ENCODE measurements around the gene ERBB4.

Gene ERBB4

DNA sequence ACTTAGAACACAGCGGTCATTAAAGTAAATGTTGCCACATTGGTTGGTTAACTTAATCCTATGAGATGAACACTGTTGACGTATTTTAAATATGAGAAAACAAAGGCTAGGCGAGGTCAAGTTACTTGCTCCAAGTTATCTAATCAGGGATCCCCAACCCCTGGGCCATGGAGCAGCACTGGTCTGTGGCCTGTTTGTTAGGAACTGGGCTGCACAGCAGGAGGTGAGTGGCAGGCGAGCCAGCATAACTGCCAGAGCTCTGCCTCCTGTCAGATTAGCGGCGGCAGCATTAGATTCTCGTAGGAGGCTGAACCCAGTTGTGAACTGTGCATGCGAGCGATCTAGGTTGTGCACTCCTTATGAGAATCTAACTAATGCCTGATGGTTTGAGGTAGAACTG is 1103.3 kb downstream of the ERBB4 start:
- Histone ChIP-seq H3K79me2 (ENCODE audit: low read length) (no peaks in the 10 kb centered on the region), H3K9me3 (replicated peaks; ENCODE audit: insufficient read depth, low read length) (no peaks in the 10 kb centered on the region), H2AFZ (ENCODE audit: low read length) (no peak overlapping the region), H3K27me3 (replicated peaks; ENCODE audit: insufficient read depth, low read length) (no peaks in the 10 kb centered on the region), H3K9me2 (replicated peaks; ENCODE audit: insufficient read depth, low read length) (no peaks in the 10 kb centered on the region), H3K36me3 (replicated peaks; ENCODE audit: insufficient read depth, low read length) (no peaks in the 10 kb centered on the region), H3K4me1 (ENCODE audit: low read length) (no peaks in the 10 kb centered on the region), H4K20me1 (ENCODE audit: insufficient read depth, low read length) (no peaks in the 10 kb centered on the region), H3K9ac (ENCODE audit: low read length) (no peak overlapping the region), H3K27ac (ENCODE audit: low read length) (no peak overlapping the region), H3K4me3 (ENCODE audit: low read length) (no peak overlapping the region), H3K4me2 (ENCODE audit: low read depth, low read length) (no peak overlapping the region), H3F3A (ENCODE audit: insufficient read depth, low read length) (no peaks in the 10 kb centered on the region)
- no peak for TF ChIP-seq EZH2phosphoT487 (IDR thresholded peaks at IDR 0.05; ENCODE audit: low read length)
- TF ChIP-seq, protein P1, sequence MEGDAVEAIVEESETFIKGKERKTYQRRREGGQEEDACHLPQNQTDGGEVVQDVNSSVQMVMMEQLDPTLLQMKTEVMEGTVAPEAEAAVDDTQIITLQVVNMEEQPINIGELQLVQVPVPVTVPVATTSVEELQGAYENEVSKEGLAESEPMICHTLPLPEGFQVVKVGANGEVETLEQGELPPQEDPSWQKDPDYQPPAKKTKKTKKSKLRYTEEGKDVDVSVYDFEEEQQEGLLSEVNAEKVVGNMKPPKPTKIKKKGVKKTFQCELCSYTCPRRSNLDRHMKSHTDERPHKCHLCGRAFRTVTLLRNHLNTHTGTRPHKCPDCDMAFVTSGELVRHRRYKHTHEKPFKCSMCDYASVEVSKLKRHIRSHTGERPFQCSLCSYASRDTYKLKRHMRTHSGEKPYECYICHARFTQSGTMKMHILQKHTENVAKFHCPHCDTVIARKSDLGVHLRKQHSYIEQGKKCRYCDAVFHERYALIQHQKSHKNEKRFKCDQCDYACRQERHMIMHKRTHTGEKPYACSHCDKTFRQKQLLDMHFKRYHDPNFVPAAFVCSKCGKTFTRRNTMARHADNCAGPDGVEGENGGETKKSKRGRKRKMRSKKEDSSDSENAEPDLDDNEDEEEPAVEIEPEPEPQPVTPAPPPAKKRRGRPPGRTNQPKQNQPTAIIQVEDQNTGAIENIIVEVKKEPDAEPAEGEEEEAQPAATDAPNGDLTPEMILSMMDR (IDR thresholded peaks at IDR 0.05; ENCODE audit: low read length) = no peak
- no peak for TF ChIP-seq EZH2 (optimal IDR thresholded peaks at IDR 0.05; ENCODE audit: low read depth, low read length)
- DNase-seq = no peak

DNA sequence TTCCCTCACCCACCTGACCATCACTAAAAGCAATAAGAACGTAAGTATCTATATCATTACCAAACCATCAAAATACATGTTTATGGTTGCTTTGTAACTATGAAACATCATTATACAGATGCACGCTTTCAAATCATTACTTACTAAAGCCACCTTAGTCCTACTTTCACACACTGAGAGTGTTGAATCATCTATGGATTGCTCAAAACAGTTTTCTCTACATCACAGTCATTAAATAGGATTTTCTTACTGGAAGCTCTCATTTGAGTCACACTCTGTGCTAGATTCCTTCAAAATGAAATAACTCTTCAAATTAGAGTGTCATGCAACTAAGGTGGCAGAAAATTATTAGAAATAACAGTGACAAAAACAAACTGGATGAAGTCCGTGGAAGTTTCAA is 1103.8 kb downstream of the ERBB4 start:
- Histone ChIP-seq H3K4me1 (ENCODE audit: low read length) (no peaks in the 10 kb centered on the region), H3K9ac (ENCODE audit: low read length) (no peak overlapping the region), H3K4me2 (ENCODE audit: low read depth, low read length) (no peak overlapping the region), H3K36me3 (replicated peaks; ENCODE audit: insufficient read depth, low read length) (no peaks in the 10 kb centered on the region), H3K27ac (ENCODE audit: low read length) (no peak overlapping the region), H4K20me1 (ENCODE audit: insufficient read depth, low read length) (no peaks in the 10 kb centered on the region), H3K9me3 (replicated peaks; ENCODE audit: insufficient read depth, low read length) (no peaks in the 10 kb centered on the region), H3K9me2 (replicated peaks; ENCODE audit: insufficient read depth, low read length) (no peaks in the 10 kb centered on the region), H3K79me2 (ENCODE audit: low read length) (no peaks in the 10 kb centered on the region), H3K4me3 (ENCODE audit: low read length) (no peak overlapping the region), H2AFZ (ENCODE audit: low read length) (no peak overlapping the region), H3F3A (ENCODE audit: insufficient read depth, low read length) (no peaks in the 10 kb centered on the region), H3K27me3 (replicated peaks; ENCODE audit: insufficient read depth, low read length) (no peaks in the 10 kb centered on the region)
- no peak for DNase-seq
- TF ChIP-seq EZH2phosphoT487 (IDR thresholded peaks at IDR 0.05; ENCODE audit: low read length) = no peak
- no peak for TF ChIP-seq EZH2 (optimal IDR thresholded peaks at IDR 0.05; ENCODE audit: low read depth, low read length)
- TF ChIP-seq, protein P1 (IDR thresholded peaks at IDR 0.05; ENCODE audit: low read length) = no peak

DNA sequence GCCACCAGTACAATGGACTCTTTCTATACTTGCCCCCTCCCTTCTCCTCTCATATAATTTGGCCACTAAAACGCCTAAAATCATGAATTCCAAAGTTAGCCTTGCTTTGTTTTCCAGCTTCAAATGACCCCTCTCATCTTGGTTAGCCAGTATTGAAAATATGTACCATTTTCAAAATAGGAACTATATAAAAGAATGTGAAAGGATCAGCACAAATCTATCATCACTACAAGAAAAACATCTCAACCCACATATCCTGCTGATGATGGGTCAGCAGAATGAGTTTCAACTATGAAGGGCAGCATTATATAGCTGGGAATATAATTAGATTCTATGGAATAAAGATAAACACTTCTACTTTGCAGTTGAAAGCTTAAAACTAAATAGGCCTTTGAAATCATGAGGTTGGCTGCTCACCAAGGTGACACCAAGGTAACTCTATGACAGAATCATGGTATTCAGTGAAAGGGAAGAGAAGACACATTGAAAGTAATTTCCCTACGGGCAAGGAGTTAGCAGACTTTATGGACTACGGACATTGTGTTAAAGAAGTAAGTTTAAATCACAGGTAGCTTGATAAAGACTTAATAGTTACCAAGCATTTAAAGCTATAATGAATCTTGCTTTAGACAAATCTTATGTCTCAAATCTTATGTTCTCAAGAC is 1109.2 kb downstream of the ERBB4 start:
- Histone ChIP-seq H3K27ac (ENCODE audit: low read length) (no peak overlapping the region), H3F3A (ENCODE audit: insufficient read depth, low read length) (no peaks in the 10 kb centered on the region), H3K9ac (ENCODE audit: low read length) (no peak overlapping the region), H3K9me2 (replicated peaks; ENCODE audit: insufficient read depth, low read length) (no peaks in the 10 kb centered on the region), H3K27me3 (replicated peaks; ENCODE audit: insufficient read depth, low read length) (no peaks in the 10 kb centered on the region), H3K4me3 (ENCODE audit: low read length) (no peak overlapping the region), H3K4me1 (ENCODE audit: low read length) (peaks cover 6% of the 10 kb centered on the region; the same call in 1 of the 2 replicates), H2AFZ (ENCODE audit: low read length) (no peak overlapping the region), H3K9me3 (replicated peaks; ENCODE audit: insufficient read depth, low read length) (no peaks in the 10 kb centered on the region), H3K36me3 (replicated peaks; ENCODE audit: insufficient read depth, low read length) (no peaks in the 10 kb centered on the region), H3K79me2 (ENCODE audit: low read length) (no peaks in the 10 kb centered on the region), H4K20me1 (ENCODE audit: insufficient read depth, low read length) (no peaks in the 10 kb centered on the region), H3K4me2 (ENCODE audit: low read depth, low read length) (no peak overlapping the region)
- TF ChIP-seq, protein P1 (IDR thresholded peaks at IDR 0.05; ENCODE audit: low read length) = no peak
- TF ChIP-seq EZH2 (optimal IDR thresholded peaks at IDR 0.05; ENCODE audit: low read depth, low read length) (no peak), EZH2phosphoT487 (IDR thresholded peaks at IDR 0.05; ENCODE audit: low read length) (no peak)
- no peak for DNase-seq

Measured in MM.1S (cell line).